Right renal pelvis (tissue), 4 donors: ENCODE data around the gene GRB14. TPM values are rescaled to one million over a fixed set of nuclear protein-coding genes. Genes with fewer than 3 reads are reported as not detected.
"Not testable (repeated sequence)": the region's sequence is repeated elsewhere in the genome, so short reads cannot be mapped to it uniquely, and the experiment has no call there.

Experiments
- DNase-seq, 4 donors: peaks; one replicate each; pipeline ENCODE4 v3.0.0-alpha.2; 2013; ENCODE audit warnings: low read depth in 4 of 4, low spot score in 3 of 4, missing footprints in 1 of 4
- polyA plus RNA-seq, 4 donors: library from polyadenylated mRNA; unstranded; fragments of 120-200 nt; gene quantifications; one replicate each; pipeline ENCODE4 v1.2.1, GENCODE V29; 2013; ENCODE audit not compliant: insufficient read length in 4 of 4

The GRB14 gene
- 10 to 100 TPM; 48.2 to 54.3 (median 52.1) TPM for polyA plus RNA-seq

- peak; percentile 27 to 66 (median 34) for DNase-seq
Measured at GRCh38 chr2:164620873-164621763, at the start of gene GRB14. Gene GRB14 (minus strand): TSS chr2:164621482. CDS start chr2:164621309, 173 bp downstream.

- DNase-seq = no peak
Measured at GRCh38 chr2:164669291-164669690, 48.0 kb upstream of the GRB14 start.

GRCh38 chr2:164667566-164667965 lies 46.3 kb upstream of the GRB14 start:
- no peak for DNase-seq

GRCh38 chr2:164664070-164664469 lies 42.8 kb upstream of the GRB14 start:
- no peak for DNase-seq

GRCh38 chr2:164662868-164663631 lies 41.8 kb upstream of the GRB14 start:
- no peak for DNase-seq

- no peak for DNase-seq
Measured at GRCh38 chr2:164662066-164662465, 40.8 kb upstream of the GRB14 start.

- DNase-seq = no peak
Measured at GRCh38 chr2:164661349-164661748, 40.1 kb upstream of the GRB14 start.

GRCh38 chr2:164657129-164657528 lies 35.8 kb upstream of the GRB14 start:
- no peak for DNase-seq

GRCh38 chr2:164655750-164656149 lies 34.5 kb upstream of the GRB14 start:
- no peak for DNase-seq

GRCh38 chr2:164655336-164655735 lies 34.1 kb upstream of the GRB14 start:
- DNase-seq = no peak

GRCh38 chr2:164651361-164651760 lies 30.1 kb upstream of the GRB14 start:
- DNase-seq = no peak

- peak in 1 of 4 donors; percentile 5 for DNase-seq
Measured at GRCh38 chr2:164644036-164644700, 22.9 kb upstream of the GRB14 start.

- no peak for DNase-seq
Measured at GRCh38 chr2:164642946-164643555, 21.8 kb upstream of the GRB14 start.

GRCh38 chr2:164642268-164642667 lies 21.0 kb upstream of the GRB14 start:
- no peak for DNase-seq

GRCh38 chr2:164628319-164628718 lies 7.0 kb upstream of the GRB14 start:
- not testable (repeated sequence) for DNase-seq

- DNase-seq = no peak
Measured at GRCh38 chr2:164625378-164625971, 4.2 kb upstream of the GRB14 start.

- DNase-seq = no peak
Measured at GRCh38 chr2:164624316-164624715, 3.0 kb upstream of the GRB14 start.

- DNase-seq = no peak
Measured at GRCh38 chr2:164622338-164623106, 1.2 kb upstream of the GRB14 start.

- DNase-seq = peak in 1 of 4 donors; percentile 10
Measured at GRCh38 chr2:164621764-164622105, 453 bp upstream of the GRB14 start.
